Kidney (tissue), 14 donors: ENCODE measurements around the gene IFI27L1. TPM values are rescaled to one million over a fixed set of nuclear protein-coding genes. Genes with fewer than 3 reads are reported as not detected.

Experiments
- DNase-seq, 5 donors: peaks; one replicate each; pipeline ENCODE4 v3.0.0-alpha.2; 2013 to 2020
- FAIRE-seq: peaks from 2 replicates; lab custom pipeline; 2012; peaks lifted over from hg19 to GRCh38; lab: Jason Lieb, UNC
- H3K27ac ChIP-seq, 2 donors: one replicate each; pipeline ENCODE4 v1.7.0; 2013; ENCODE audit warnings: low read depth in 2 of 2, low read length in 2 of 2, inconsistent platforms in 1 of 2
- H3K27me3 ChIP-seq: one replicate; pipeline ENCODE4 v1.7.1; 2013; ENCODE audit warnings: low read length, inconsistent platforms; ENCODE audit not compliant: control insufficient read depth, insufficient read depth
- H3K36me3 ChIP-seq, 3 donors: one replicate each; pipeline versions ENCODE4 v1.7.0 to v1.7.1; 2013; ENCODE audit warnings: low read length in 3 of 3, control low read depth in 1 of 3, inconsistent platforms in 1 of 3; ENCODE audit not compliant: insufficient read depth in 3 of 3, control insufficient read depth in 2 of 3
- H3K4me1 ChIP-seq, 3 donors: one replicate each; pipeline versions ENCODE4 v1.7.0 to v1.7.1; 2013; ENCODE audit warnings: low read length in 3 of 3, inconsistent platforms in 1 of 3, low read depth in 1 of 3; ENCODE audit not compliant: control insufficient read depth in 2 of 3, insufficient read depth in 2 of 3
- H3K4me3 ChIP-seq, 3 donors: one replicate each; pipeline versions ENCODE4 v1.7.0 to v1.8.1; 2013; ENCODE audit warnings: low read length in 3 of 3, control low read depth in 1 of 3, inconsistent platforms in 1 of 3
- H3K9ac ChIP-seq, 3 donors: one replicate each; pipeline versions ENCODE4 v1.7.0 to v1.7.1; 2013; ENCODE audit warnings: low read length in 3 of 3, control low read depth in 1 of 3, inconsistent platforms in 1 of 3
- H3K9me3 ChIP-seq, 3 donors: one replicate each; pipeline versions ENCODE4 v1.7.0 to v1.7.1; 2013; ENCODE audit warnings: low read length in 3 of 3, control low read depth in 1 of 3, inconsistent platforms in 1 of 3; ENCODE audit not compliant: control insufficient read depth in 2 of 3, insufficient read depth in 1 of 3
- intact Hi-C: fragments of 100-400 bp; cut with DNase I; formaldehyde crosslinking; loops from one replicate; pipeline ENCODE4 v1.11.1; 2022
- polyA plus RNA-seq: library from polyadenylated mRNA; stranded (reverse); fragments of 350-450 nt; fragmentation: Illumina TruSeq; extraction: RNeasy Lipid Tissue Mini Kit (QIAGEN cat#74804); gene quantifications from one replicate; pipeline ENCODE4 v1.2.3, GENCODE V29; 2014; ENCODE audit warnings: low read depth, low replicate concordance; ENCODE audit not compliant: insufficient read depth
- total RNA-seq: library from RNA; stranded (reverse); fragmentation: NEBNext Ultra II Directional; extraction: Animal tissue kit (Norgen Biotek cat#: 25700); gene quantifications from one replicate; pipeline ENCODE4 v1.2.1, GENCODE V29; 2021
- TF ChIP-seq, protein P1 (sequence below): IDR thresholded peaks from 3 replicates; pipeline ENCODE4 v1.5.1; 2012; ENCODE audit warnings: mild to moderate bottlenecking, moderate library complexity, borderline replicate concordance; ENCODE audit not compliant: insufficient read depth; ENCODE audit errors: extremely low read depth
- donor health status: control.
- donor health status: control.
- donor health status: control.
- donor health status: control.
- donor health status: control.
- donor health status: DM: yes; HTN: yes; CAD: no.
- donor health status: Normal renal cell carcinoma (clear cell type).

Gene IFI27L1
- total and polyA plus RNA-seq, 2 donors from 2014 or later = 22.5 to 30.6 TPM

DNA sequence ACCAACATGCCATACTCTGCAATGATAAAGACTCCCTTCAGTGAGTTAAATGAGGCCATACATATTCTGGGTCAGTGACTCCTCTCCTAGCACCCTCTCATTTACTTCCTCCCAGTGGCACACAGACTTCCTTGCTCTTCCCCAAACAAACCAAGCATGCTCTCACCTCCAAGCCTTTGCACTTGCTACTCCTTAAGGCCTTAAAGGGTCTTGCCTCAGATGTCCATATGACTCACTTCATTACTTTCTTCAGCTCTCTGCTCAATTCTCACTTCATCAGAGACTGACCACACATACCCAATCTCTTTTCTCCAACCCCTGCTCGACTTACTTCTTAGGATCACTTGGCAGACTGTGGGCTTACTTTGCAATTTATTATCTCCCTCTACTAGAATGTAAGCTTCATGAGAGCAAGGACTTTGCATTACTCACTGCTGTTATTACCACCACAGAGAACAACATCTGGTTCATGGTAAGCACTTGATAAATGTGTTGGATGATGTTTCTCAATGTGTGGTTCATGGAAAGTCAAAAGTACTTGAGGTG, 22.9 kb upstream of the IFI27L1 start:
- FAIRE-seq = no peak
- no peak for DNase-seq
- Histone ChIP-seq H3K36me3 (peaks cover 10 to 77% (median 56%) of the 10 kb centered on the region in 3 donors), H3K27me3 (no peaks in the 10 kb centered on the region), H3K4me3 (no peak overlapping the region), H3K27ac (no peak overlapping the region), H3K9ac (no peak overlapping the region), H3K9me3 (no peaks in the 10 kb centered on the region), H3K4me1 (peaks cover 0 to 15% (median 13%) of the 10 kb centered on the region in 3 donors)
- TF ChIP-seq, protein P1, sequence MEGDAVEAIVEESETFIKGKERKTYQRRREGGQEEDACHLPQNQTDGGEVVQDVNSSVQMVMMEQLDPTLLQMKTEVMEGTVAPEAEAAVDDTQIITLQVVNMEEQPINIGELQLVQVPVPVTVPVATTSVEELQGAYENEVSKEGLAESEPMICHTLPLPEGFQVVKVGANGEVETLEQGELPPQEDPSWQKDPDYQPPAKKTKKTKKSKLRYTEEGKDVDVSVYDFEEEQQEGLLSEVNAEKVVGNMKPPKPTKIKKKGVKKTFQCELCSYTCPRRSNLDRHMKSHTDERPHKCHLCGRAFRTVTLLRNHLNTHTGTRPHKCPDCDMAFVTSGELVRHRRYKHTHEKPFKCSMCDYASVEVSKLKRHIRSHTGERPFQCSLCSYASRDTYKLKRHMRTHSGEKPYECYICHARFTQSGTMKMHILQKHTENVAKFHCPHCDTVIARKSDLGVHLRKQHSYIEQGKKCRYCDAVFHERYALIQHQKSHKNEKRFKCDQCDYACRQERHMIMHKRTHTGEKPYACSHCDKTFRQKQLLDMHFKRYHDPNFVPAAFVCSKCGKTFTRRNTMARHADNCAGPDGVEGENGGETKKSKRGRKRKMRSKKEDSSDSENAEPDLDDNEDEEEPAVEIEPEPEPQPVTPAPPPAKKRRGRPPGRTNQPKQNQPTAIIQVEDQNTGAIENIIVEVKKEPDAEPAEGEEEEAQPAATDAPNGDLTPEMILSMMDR = no peak
- intact Hi-C loops = no loop called here

DNA sequence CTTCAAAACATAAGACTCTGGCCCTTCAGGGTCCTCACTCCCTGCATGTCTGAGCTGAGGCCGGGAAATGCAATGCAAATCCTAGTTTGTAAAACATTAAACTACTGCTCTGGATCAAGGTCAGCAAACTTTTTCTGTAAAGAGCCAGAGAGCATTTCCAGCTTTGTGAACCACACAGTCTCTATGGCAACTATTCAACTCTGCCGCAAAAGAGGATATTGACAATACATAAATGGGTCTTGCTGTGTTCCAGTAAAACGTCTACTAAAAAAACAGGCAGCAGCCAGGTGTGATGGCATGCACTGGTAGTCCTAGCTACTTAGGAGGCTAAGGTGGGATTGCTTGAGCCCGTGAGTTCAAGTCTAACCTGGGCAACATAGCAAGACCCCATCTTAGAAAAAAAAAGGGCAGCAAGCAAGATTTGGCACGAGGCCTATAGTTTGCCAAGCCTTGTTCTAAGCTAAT, 22.4 kb upstream of the IFI27L1 start:
- TF ChIP-seq, protein P1 = no peak
- Histone ChIP-seq H3K4me1 (peaks cover 0 to 15% (median 13%) of the 10 kb centered on the region in 3 donors), H3K9ac (no peak overlapping the region), H3K4me3 (no peak overlapping the region), H3K27me3 (no peaks in the 10 kb centered on the region), H3K9me3 (no peaks in the 10 kb centered on the region), H3K27ac (no peak overlapping the region), H3K36me3 (peaks cover 10 to 77% (median 56%) of the 10 kb centered on the region in 3 donors)
- FAIRE-seq (no peak), DNase-seq (peak in 1 of 5 donors; percentile 28)
- intact Hi-C loops = no loop called here

DNA sequence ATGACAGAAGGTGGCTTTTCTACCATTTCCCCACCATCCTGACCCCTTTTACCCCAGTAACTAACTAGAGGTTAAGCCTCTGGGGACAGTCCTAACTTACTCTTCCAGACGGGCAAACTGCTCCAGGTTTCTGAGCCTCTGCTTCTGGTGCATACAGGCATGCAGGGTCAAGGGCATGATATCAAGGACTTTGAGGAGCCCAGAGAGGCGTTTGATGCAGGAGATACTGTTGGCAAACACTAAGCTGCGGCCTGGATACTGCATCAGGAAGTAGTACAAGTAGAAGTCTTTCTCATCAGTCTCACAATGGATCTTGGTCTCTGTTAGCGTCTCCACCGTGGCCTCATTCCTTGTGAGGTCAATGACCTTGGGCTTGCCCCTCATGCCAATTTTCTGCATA, 21.1 kb upstream of the IFI27L1 start:
- TF ChIP-seq, protein P1 = no peak
- H3K27ac ChIP-seq = no peak overlapping the region
- H3K4me1 ChIP-seq = peaks cover 0 to 15% (median 13%) of the 10 kb centered on the region in 3 donors
- no peak overlapping the region for H3K4me3 ChIP-seq
- H3K27me3 ChIP-seq = no peaks in the 10 kb centered on the region
- intact Hi-C loops = no loop called here
- no peak for FAIRE-seq
- no peak overlapping the region for H3K9ac ChIP-seq
- peaks cover 10 to 64% (median 43%) of the 10 kb centered on the region in 3 donors for H3K36me3 ChIP-seq
- H3K9me3 ChIP-seq = no peaks in the 10 kb centered on the region
- DNase-seq = no peak
